Hepatocyte (in vitro differentiated cells): ENCODE results near the gene TAS2R20. TPM values are rescaled to one million over a fixed set of nuclear protein-coding genes. Genes with fewer than 3 reads are reported as not detected.

ENCODE experiments used
- DNase-seq: peaks from one replicate; pipeline ENCODE4 v3.0.0-alpha.2; 2016; ENCODE audit warnings: low spot score
- H2AFZ ChIP-seq: fragments of 200-600 bp; sonication (generic); 2 replicates; pipeline ENCODE4 v1.6.0; 2016; ENCODE audit warnings: antibody characterized with exemption, mild to moderate bottlenecking
- H3K27ac ChIP-seq: fragments of 200-600 bp; sonication (generic); 2 replicates; pipeline ENCODE4 v1.5.1; 2016; ENCODE audit warnings: mild to moderate bottlenecking
- H3K27me3 ChIP-seq: fragments of 200-600 bp; sonication (generic); 2 replicates; pipeline ENCODE4 v1.6.1; 2016
- H3K36me3 ChIP-seq: fragments of 200-600 bp; sonication (generic); replicated peaks from 2 replicates; pipeline ENCODE4 v1.5.1; 2016; ENCODE audit warnings: low read depth; ENCODE audit not compliant: insufficient read depth
- H3K4me1 ChIP-seq: fragments of 200-600 bp; sonication (generic); 2 replicates; pipeline ENCODE4 v1.5.1; 2016; ENCODE audit warnings: mild to moderate bottlenecking, moderate library complexity; ENCODE audit not compliant: insufficient read depth
- H3K4me2 ChIP-seq: fragments of 200-600 bp; sonication (generic); 2 replicates; pipeline ENCODE4 v1.6.0; 2016
- H3K4me3 ChIP-seq: fragments of 200-600 bp; sonication (generic); 2 replicates; pipeline ENCODE4 v1.5.1; 2016; ENCODE audit warnings: mild to moderate bottlenecking
- H3K79me2 ChIP-seq: fragments of 200-600 bp; sonication (generic); 2 replicates; pipeline ENCODE4 v1.6.0; 2017; ENCODE audit warnings: mild to moderate bottlenecking
- H3K9me2 ChIP-seq: fragments of 200-600 bp; sonication (generic); replicated peaks from 2 replicates; pipeline ENCODE4 v1.6.0; 2017; ENCODE audit warnings: mild to moderate bottlenecking; ENCODE audit not compliant: insufficient read depth
- H3K9me3 ChIP-seq: fragments of 200-600 bp; sonication (generic); 2 replicates; pipeline ENCODE4 v1.5.1; 2016; ENCODE audit warnings: low read depth, mild to moderate bottlenecking
- H4K20me1 ChIP-seq: fragments of 200-600 bp; sonication (generic); 2 replicates; pipeline ENCODE4 v1.6.0; 2016; ENCODE audit warnings: mild to moderate bottlenecking; ENCODE audit not compliant: insufficient read depth, poor library complexity, severe bottlenecking
- EZH2 ChIP-seq: fragments of 200-600 bp; sonication (generic); IDR thresholded peaks from 2 replicates; pipeline ENCODE4 v1.6.1; 2016; ENCODE audit warnings: antibody characterized with exemption, mild to moderate bottlenecking, borderline replicate concordance
- EZH2phosphoT487 ChIP-seq: fragments of 200-600 bp; sonication (generic); IDR thresholded peaks from one replicate; pipeline ENCODE4 v1.6.1; 2018; ENCODE audit warnings: antibody characterized with exemption, mild to moderate bottlenecking, low read depth, moderate library complexity; ENCODE audit not compliant: unreplicated experiment, severe bottlenecking
- WGBS: methylation state at CpG from one replicate; pipeline ENCODE4 v1.1.6; 2016; ENCODE audit warnings: low lambda C conversion rate; ENCODE audit errors: missing lambda C conversion rate; 5-methylcytosine and 5-hydroxymethylcytosine counted together
- polyA plus RNA-seq: library from polyadenylated mRNA; unstranded; fragments of >200 nt; fragmentation: Nextera tagmentation; extraction: Ambion mirVana; gene quantifications from 2 replicates; pipeline ENCODE4 v1.2.1, GENCODE V29; 2016
- total RNA-seq: library from RNA; depleted of rRNA; stranded (reverse); fragments of >200 nt; gene quantifications from 2 replicates; pipeline ENCODE4 v1.2.3, GENCODE V29; 2014
- TF ChIP-seq, protein P1 (sequence below): fragments of 200-600 bp; sonication (generic); IDR thresholded peaks from 2 replicates; pipeline ENCODE4 v1.5.1; 2016; ENCODE audit warnings: antibody characterized with exemption, mild to moderate bottlenecking; ENCODE audit not compliant: poor library complexity

TAS2R20 gene
- total and polyA plus RNA-seq, 2 experiments from 2014 or later, result 0.41 to 6.3 TPM

DNA sequence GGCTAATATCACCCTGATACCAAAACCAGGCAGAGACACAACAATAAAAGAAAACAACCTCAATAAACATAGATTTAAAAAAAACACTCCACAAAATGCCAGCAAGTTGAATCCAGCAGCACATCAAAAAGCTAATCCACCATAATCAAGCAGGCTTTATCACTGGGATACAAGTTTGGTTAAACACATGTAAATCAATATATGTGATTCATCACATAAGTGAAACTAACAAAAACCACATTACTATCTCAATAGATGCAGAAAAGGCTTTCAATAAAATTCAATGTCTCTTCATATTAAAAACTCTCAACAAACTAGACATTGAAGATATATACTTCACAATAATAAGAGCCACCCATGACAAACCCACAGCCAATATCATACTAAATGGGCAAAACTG is 42.0 kb downstream of the TAS2R20 start:
- no peak overlapping the region for H3K4me3 ChIP-seq
- H3K4me2 ChIP-seq, result no peak overlapping the region
- H3K9me3 ChIP-seq, result no peaks in the 10 kb centered on the region
- H3K9me2 ChIP-seq, result no peaks in the 10 kb centered on the region
- H2AFZ ChIP-seq, result no peak overlapping the region
- DNase-seq, result no peak
- H3K4me1 ChIP-seq, result no peaks in the 10 kb centered on the region
- no peaks in the 10 kb centered on the region for H4K20me1 ChIP-seq
- TF ChIP-seq, protein P1, sequence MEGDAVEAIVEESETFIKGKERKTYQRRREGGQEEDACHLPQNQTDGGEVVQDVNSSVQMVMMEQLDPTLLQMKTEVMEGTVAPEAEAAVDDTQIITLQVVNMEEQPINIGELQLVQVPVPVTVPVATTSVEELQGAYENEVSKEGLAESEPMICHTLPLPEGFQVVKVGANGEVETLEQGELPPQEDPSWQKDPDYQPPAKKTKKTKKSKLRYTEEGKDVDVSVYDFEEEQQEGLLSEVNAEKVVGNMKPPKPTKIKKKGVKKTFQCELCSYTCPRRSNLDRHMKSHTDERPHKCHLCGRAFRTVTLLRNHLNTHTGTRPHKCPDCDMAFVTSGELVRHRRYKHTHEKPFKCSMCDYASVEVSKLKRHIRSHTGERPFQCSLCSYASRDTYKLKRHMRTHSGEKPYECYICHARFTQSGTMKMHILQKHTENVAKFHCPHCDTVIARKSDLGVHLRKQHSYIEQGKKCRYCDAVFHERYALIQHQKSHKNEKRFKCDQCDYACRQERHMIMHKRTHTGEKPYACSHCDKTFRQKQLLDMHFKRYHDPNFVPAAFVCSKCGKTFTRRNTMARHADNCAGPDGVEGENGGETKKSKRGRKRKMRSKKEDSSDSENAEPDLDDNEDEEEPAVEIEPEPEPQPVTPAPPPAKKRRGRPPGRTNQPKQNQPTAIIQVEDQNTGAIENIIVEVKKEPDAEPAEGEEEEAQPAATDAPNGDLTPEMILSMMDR, result no peak
- no peak for TF ChIP-seq EZH2phosphoT487
- no peak for TF ChIP-seq EZH2
- H3K27ac ChIP-seq, result no peak overlapping the region
- H3K27me3 ChIP-seq, result no peaks in the 10 kb centered on the region
- H3K79me2 ChIP-seq, result peaks cover 16% of the 10 kb centered on the region
- H3K36me3 ChIP-seq, result no peaks in the 10 kb centered on the region

DNA sequence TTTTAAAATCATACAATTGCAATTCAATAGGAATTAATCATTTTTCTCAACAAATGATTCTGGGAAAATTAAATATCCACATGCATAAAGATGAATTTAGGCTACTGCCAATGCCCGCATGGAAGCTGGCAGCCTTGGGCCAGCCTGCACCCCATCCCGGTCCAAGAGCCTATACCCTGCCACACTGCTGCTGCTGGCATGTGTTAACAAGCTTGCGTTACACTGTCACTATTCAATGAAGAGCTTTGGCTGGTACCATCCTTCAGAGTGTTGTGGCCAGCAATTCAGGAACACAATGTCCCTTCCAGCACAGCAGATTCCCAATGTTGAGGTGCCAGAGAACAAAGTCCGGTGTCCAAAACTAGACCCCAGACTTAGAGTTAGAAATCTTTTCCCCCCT is 45.5 kb downstream of the TAS2R20 start:
- DNase-seq, result no peak
- H3K9me3 ChIP-seq, result no peaks in the 10 kb centered on the region
- no peaks in the 10 kb centered on the region for H3K36me3 ChIP-seq
- no peak overlapping the region for H3K4me2 ChIP-seq
- no peaks in the 10 kb centered on the region for H4K20me1 ChIP-seq
- TF ChIP-seq EZH2 (no peak), EZH2phosphoT487 (no peak)
- TF ChIP-seq, protein P1, result no peak
- no peaks in the 10 kb centered on the region for H3K9me2 ChIP-seq
- 98% methylated on average over 4 of the region's 4 CpGs for WGBS
- H3K4me3 ChIP-seq, result no peak overlapping the region
- no peaks in the 10 kb centered on the region for H3K4me1 ChIP-seq
- H3K79me2 ChIP-seq, result peaks cover 16% of the 10 kb centered on the region
- no peak overlapping the region for H2AFZ ChIP-seq
- no peak overlapping the region for H3K27ac ChIP-seq
- H3K27me3 ChIP-seq, result no peaks in the 10 kb centered on the region

Other genes starting within 250 kb of the TAS2R20 start
- gene TAS2R7, start 195.7 kb downstream of the TAS2R20 start, total RNA-seq, result not detected in 2 replicates
- not detected in 2 replicates for gene TAS2R7, start 195.7 kb downstream of the TAS2R20 start, polyA plus RNA-seq
- gene TAS2R8, start 191.0 kb downstream of the TAS2R20 start, total RNA-seq, result not detected in 2 replicates
- gene TAS2R8, start 191.0 kb downstream of the TAS2R20 start, polyA plus RNA-seq, result not detected in 2 replicates
- 0.13 TPM in 1 of 2 replicates, not detected in the other for gene TAS2R9, start 188.1 kb downstream of the TAS2R20 start, total RNA-seq
- not detected in 2 replicates for gene TAS2R9, start 188.1 kb downstream of the TAS2R20 start, polyA plus RNA-seq
- 1.5 and 1.8 TPM in 2 replicates for gene TAS2R10, start 171.9 kb downstream of the TAS2R20 start, total RNA-seq
- not detected in 2 replicates for gene TAS2R10, start 171.9 kb downstream of the TAS2R20 start, polyA plus RNA-seq
- 2.5 and 6.4 TPM in 2 replicates for gene PRR4, start 148.8 kb downstream of the TAS2R20 start, total RNA-seq
- gene PRR4, start 148.8 kb downstream of the TAS2R20 start, polyA plus RNA-seq, result 3.6 and 3.9 TPM in 2 replicates
- gene PRH1, start 114.0 kb downstream of the TAS2R20 start, total RNA-seq, result 17.5 and 19.0 TPM in 2 replicates
- 12.3 and 25.4 TPM in 2 replicates for gene PRH1, start 114.0 kb downstream of the TAS2R20 start, polyA plus RNA-seq
- gene TAS2R13, start 88.7 kb downstream of the TAS2R20 start, total RNA-seq, result 2.1 and 3.2 TPM in 2 replicates
- not detected in 2 replicates for gene TAS2R13, start 88.7 kb downstream of the TAS2R20 start, polyA plus RNA-seq
- not detected in 2 replicates for gene PRH2, start 69.1 kb downstream of the TAS2R20 start, total RNA-seq
- gene PRH2, start 69.1 kb downstream of the TAS2R20 start, polyA plus RNA-seq, result 0.36 TPM in 1 of 2 replicates, not detected in the other
- gene TAS2R14, start 59.0 kb downstream of the TAS2R20 start, total RNA-seq, result 5.6 and 6.6 TPM in 2 replicates
- gene TAS2R14, start 59.0 kb downstream of the TAS2R20 start, polyA plus RNA-seq, result 0.59 and 0.64 TPM in 2 replicates
- gene TAS2R50, start 11.4 kb downstream of the TAS2R20 start, total RNA-seq, result 1.5 and 2.0 TPM in 2 replicates
- gene TAS2R50, start 11.4 kb downstream of the TAS2R20 start, polyA plus RNA-seq, result not detected in 2 replicates
- 4.4 and 7.4 TPM in 2 replicates for gene TAS2R19, start 24.3 kb upstream of the TAS2R20 start, total RNA-seq
- gene TAS2R19, start 24.3 kb upstream of the TAS2R20 start, polyA plus RNA-seq, result 0.16 and 1.4 TPM in 2 replicates
- gene TAS2R31, start 33.1 kb upstream of the TAS2R20 start, total RNA-seq, result 6.2 and 9.4 TPM in 2 replicates
- 0.17 TPM in 1 of 2 replicates, not detected in the other for gene TAS2R31, start 33.1 kb upstream of the TAS2R20 start, polyA plus RNA-seq
- gene TAS2R46, start 64.0 kb upstream of the TAS2R20 start, total RNA-seq, result 2.6 and 2.9 TPM in 2 replicates
- not detected in 2 replicates for gene TAS2R46, start 64.0 kb upstream of the TAS2R20 start, polyA plus RNA-seq
- 2.6 and 2.8 TPM in 2 replicates for gene TAS2R43, start 94.0 kb upstream of the TAS2R20 start, total RNA-seq
- 0.44 and 0.69 TPM in 2 replicates for gene TAS2R43, start 94.0 kb upstream of the TAS2R20 start, polyA plus RNA-seq
- 5.9 and 6.7 TPM in 2 replicates for gene TAS2R30, start 136.3 kb upstream of the TAS2R20 start, total RNA-seq
- gene TAS2R30, start 136.3 kb upstream of the TAS2R20 start, polyA plus RNA-seq, result 0.08 TPM in 1 of 2 replicates, not detected in the other
- 12.5 and 13.1 TPM in 2 replicates for gene SMIM10L1, start 172.9 kb upstream of the TAS2R20 start, total RNA-seq
- gene SMIM10L1, start 172.9 kb upstream of the TAS2R20 start, polyA plus RNA-seq, result 8.8 and 11.5 TPM in 2 replicates
- not detected in 2 replicates for gene TAS2R42, start 188.6 kb upstream of the TAS2R20 start, total RNA-seq
- gene TAS2R42, start 188.6 kb upstream of the TAS2R20 start, polyA plus RNA-seq, result 0.39 TPM in 1 of 2 replicates, not detected in the other